A673 (cell line): Measurements from ENCODE around the gene KLF3. TPM values are rescaled to one million over a fixed set of nuclear protein-coding genes. Genes with fewer than 3 reads are reported as not detected.

Source experiments
- BruUV-seq: library from RNA; stranded (reverse); fragments of 400-500 nt; replicated peaks from 2 replicates; lab custom pipeline; 2021; lab: Mats Ljungman, UMichigan
- CTCF ChIA-PET: fragments of 300-600 bp; sonication (Branson Sonifier 250); formaldehyde crosslinking; loops from one replicate; lab custom pipeline; 2022; ENCODE audit warnings: antibody characterized with exemption; lab: Charles Lee
- POLR2A ChIA-PET: fragments of 300-600 bp; sonication (Branson Sonifier 250); formaldehyde crosslinking; loops from one replicate; lab custom pipeline; 2022; ENCODE audit warnings: antibody characterized with exemption; ENCODE audit not compliant: low non-redundant PET; lab: Charles Lee
- DNase-seq: peaks from one replicate; pipeline ENCODE4 v3.0.0-alpha.2; 2015; ENCODE audit warnings: low spot score
- H3K27ac ChIP-seq: fragments of 200-600 bp; sonication (generic); 2 replicates; pipeline ENCODE4 v1.5.1; 2016; ENCODE audit warnings: mixed run types, low read depth, mild to moderate bottlenecking, mixed read lengths, antibody characterized with exemption, low read length; ENCODE audit not compliant: poor library complexity, severe bottlenecking
- H3K27me3 ChIP-seq: fragments of 200-600 bp; sonication (generic); replicated peaks from 2 replicates; pipeline ENCODE4 v1.6.1; 2017; ENCODE audit warnings: mixed run types, low read depth, mild to moderate bottlenecking, mixed read lengths, antibody characterized with exemption, low read length; ENCODE audit not compliant: insufficient read depth, poor library complexity
- H3K36me3 ChIP-seq: fragments of 200-600 bp; sonication (generic); 2 replicates; pipeline ENCODE4 v1.6.1; 2016; ENCODE audit warnings: mixed run types, mild to moderate bottlenecking, mixed read lengths, antibody characterized with exemption, low read length; ENCODE audit not compliant: insufficient read depth, poor library complexity, severe bottlenecking
- H3K4me1 ChIP-seq: fragments of 200-600 bp; sonication (generic); 2 replicates; pipeline ENCODE4 v1.6.1; 2017; ENCODE audit warnings: mixed run types, mild to moderate bottlenecking, mixed read lengths, antibody characterized with exemption, low read length; ENCODE audit not compliant: insufficient read depth, poor library complexity, severe bottlenecking
- H3K4me3 ChIP-seq: fragments of 200-600 bp; sonication (generic); 2 replicates; pipeline ENCODE4 v1.5.1; 2016; ENCODE audit warnings: low read depth, mixed run types, mild to moderate bottlenecking, mixed read lengths, low read length; ENCODE audit not compliant: poor library complexity, severe bottlenecking
- H3K9me3 ChIP-seq: fragments of 200-600 bp; sonication (generic); 2 replicates; pipeline ENCODE4 v1.6.1; 2016; ENCODE audit warnings: mixed run types, low read depth, mild to moderate bottlenecking, mixed read lengths, antibody characterized with exemption, low read length; ENCODE audit not compliant: poor library complexity, severe bottlenecking
- EZH2 ChIP-seq: fragments of 200-600 bp; sonication (generic); IDR thresholded peaks from 2 replicates; pipeline ENCODE4 v1.6.1; 2017; ENCODE audit warnings: borderline replicate concordance, low read depth, mild to moderate bottlenecking, mixed read lengths, antibody characterized with exemption, low read length; ENCODE audit not compliant: poor library complexity, severe bottlenecking
- intact Hi-C: fragments of 100-400 bp; cut with micrococcal nuclease; formaldehyde crosslinking; loops from one replicate; pipeline ENCODE4 v1.10.0; 2022; ENCODE audit not compliant: unreplicated experiment
- total RNA-seq: library from RNA; stranded (reverse); gene quantifications from 2 replicates; pipeline ENCODE4 v1.2.3, GENCODE V29; 2021
- TF ChIP-seq, protein P1 (sequence below): fragments of 300-800, 200-600 bp; sonication (generic); conservative IDR thresholded peaks from 2 replicates; pipeline ENCODE4 v1.5.1; 2017; ENCODE audit warnings: low read depth, mild to moderate bottlenecking, antibody characterized with exemption, low read length, moderate library complexity, mixed read lengths

Gene KLF3
- total RNA-seq, 1 experiment from 2014 or later = 36.1 TPM

DNA sequence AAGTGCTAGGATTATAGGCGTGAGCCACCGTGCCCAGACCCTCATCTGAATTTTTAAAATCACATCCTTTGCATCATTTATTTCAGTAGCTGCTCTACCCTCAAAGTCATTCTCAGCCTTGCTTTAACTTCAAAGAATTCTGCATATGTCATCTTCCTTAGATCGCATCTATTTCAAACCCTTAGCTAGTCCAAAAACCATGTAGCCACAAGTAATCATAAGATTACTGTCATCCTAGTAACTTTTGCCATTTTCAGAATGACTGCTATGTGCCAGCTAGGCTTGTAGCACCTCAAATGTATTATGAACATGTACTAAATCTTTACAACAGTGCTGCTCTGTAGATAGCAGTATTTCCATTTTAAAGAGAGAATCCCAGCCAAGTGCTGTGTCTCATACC, 45.5 kb upstream of the KLF3 start:
- ChIA-PET POLR2A (no interaction called here), CTCF (no interaction called here)
- BruUV-seq = no TSS peak
- Histone ChIP-seq H3K9me3 (no peaks in the 10 kb centered on the region), H3K4me3 (no peak overlapping the region), H3K36me3 (no peaks in the 10 kb centered on the region), H3K27me3 (no peaks in the 10 kb centered on the region), H3K27ac (no peak overlapping the region), H3K4me1 (peaks cover 19% of the 10 kb centered on the region)
- TF ChIP-seq EZH2 = no peak
- TF ChIP-seq, protein P1, sequence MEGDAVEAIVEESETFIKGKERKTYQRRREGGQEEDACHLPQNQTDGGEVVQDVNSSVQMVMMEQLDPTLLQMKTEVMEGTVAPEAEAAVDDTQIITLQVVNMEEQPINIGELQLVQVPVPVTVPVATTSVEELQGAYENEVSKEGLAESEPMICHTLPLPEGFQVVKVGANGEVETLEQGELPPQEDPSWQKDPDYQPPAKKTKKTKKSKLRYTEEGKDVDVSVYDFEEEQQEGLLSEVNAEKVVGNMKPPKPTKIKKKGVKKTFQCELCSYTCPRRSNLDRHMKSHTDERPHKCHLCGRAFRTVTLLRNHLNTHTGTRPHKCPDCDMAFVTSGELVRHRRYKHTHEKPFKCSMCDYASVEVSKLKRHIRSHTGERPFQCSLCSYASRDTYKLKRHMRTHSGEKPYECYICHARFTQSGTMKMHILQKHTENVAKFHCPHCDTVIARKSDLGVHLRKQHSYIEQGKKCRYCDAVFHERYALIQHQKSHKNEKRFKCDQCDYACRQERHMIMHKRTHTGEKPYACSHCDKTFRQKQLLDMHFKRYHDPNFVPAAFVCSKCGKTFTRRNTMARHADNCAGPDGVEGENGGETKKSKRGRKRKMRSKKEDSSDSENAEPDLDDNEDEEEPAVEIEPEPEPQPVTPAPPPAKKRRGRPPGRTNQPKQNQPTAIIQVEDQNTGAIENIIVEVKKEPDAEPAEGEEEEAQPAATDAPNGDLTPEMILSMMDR = no peak
- DNase-seq = no peak
- intact Hi-C loops = no loop called here

DNA sequence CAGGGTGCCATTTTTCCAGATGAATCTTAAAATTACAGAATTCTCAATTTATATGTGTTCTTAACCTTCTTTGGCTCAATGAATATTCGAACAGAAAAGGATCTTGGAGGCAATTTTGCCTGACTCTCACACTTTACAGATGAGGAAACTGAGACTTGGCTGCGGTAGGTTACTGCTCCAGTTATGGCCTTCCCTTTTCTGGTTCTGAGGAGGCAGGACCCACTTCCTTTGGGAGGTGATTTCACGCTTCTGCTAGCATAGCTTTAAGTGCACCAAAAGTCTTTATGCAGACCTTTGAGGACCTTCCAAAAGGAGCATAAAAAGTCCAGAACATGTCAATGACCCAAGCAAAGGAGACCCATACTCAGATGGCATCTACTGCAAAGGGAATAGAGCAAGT, 44.7 kb upstream of the KLF3 start:
- ChIA-PET CTCF (no interaction called here), POLR2A (no interaction called here)
- Histone ChIP-seq H3K4me3 (no peak overlapping the region), H3K27me3 (no peaks in the 10 kb centered on the region), H3K4me1 (peaks cover 15% of the 10 kb centered on the region), H3K36me3 (no peaks in the 10 kb centered on the region), H3K9me3 (no peaks in the 10 kb centered on the region), H3K27ac (no peak overlapping the region)
- intact Hi-C loops = no loop called here
- DNase-seq = no peak
- BruUV-seq = no TSS peak
- no peak for TF ChIP-seq EZH2
- TF ChIP-seq, protein P1 = no peak

DNA sequence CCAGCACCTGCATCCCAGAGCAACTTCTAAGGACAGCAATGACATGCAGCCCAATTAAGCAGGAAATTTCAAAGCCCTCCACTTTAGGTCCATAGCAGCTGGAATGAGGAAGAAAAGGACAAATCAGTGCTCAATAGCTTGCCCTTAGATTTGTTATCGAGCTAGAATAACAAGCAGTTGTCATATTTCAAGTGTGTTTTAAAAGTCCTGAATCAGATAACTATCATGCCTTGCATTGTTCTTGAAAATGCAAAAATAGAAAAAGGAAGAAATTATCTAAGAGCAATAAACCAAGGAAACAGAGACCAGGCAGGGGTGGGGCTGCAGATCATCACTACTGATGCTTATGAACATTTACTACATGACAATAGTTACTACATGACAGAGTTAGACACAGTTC, 43.9 kb upstream of the KLF3 start:
- ChIA-PET CTCF (no interaction called here), POLR2A (no interaction called here)
- intact Hi-C loops = no loop called here
- TF ChIP-seq EZH2 = no peak
- TF ChIP-seq, protein P1 = no peak
- Histone ChIP-seq H3K4me3 (no peak overlapping the region), H3K27me3 (no peaks in the 10 kb centered on the region), H3K4me1 (peaks cover 15% of the 10 kb centered on the region), H3K36me3 (no peaks in the 10 kb centered on the region), H3K27ac (no peak overlapping the region), H3K9me3 (no peaks in the 10 kb centered on the region)
- no peak for DNase-seq
- no TSS peak for BruUV-seq
